GM19351 (cell line): ENCODE results near the gene SCNN1B.

Experiments used
- ATAC-seq: cut with Tn5 transposase; IDR thresholded peaks from one replicate; pipeline ENCODE4 v1.9.1; 2021; ENCODE audit warnings: mild to moderate bottlenecking, moderate library complexity; ENCODE audit not compliant: unreplicated experiment

Gene SCNN1B

DNA sequence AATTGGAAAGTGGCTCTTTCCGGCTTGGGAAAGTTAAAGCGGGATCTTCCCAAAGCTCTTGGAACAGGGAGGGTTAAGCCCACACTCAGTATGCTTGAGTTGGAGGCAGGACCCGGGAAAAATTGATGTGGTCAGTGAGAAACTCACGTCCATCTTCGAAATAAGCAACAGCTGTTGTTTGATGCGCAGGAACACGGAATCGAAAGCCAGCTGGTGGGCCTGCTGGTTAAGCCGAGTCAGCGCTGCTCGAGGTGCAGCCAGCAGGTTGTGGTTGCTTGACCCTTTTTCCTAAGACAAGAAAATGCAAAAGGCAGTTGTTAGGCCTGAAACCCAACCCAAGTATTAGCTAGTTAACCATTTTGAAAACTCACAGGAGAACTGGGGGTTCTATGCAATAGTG lies 101.4 kb downstream of the SCNN1B start:
- no peak for ATAC-seq

DNA sequence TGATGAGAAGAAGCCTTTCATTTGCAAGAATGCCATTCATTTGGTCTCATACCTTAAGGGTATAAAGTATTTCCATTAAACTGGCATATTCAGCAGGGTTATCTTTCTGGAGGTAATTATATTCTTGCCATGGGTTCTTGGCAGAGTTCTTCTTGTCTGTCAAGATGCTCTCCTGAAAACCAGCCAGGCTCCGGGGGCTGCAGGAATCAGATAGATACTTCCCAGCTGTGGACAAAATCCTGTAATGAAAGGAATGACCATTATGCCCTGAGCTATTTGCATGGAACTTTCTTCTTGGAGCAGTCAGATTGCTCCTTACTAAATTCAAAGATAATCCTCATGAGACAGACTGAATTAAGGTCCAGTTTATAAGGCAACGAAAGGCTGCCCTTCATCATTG lies 103.9 kb downstream of the SCNN1B start:
- no peak for ATAC-seq

DNA sequence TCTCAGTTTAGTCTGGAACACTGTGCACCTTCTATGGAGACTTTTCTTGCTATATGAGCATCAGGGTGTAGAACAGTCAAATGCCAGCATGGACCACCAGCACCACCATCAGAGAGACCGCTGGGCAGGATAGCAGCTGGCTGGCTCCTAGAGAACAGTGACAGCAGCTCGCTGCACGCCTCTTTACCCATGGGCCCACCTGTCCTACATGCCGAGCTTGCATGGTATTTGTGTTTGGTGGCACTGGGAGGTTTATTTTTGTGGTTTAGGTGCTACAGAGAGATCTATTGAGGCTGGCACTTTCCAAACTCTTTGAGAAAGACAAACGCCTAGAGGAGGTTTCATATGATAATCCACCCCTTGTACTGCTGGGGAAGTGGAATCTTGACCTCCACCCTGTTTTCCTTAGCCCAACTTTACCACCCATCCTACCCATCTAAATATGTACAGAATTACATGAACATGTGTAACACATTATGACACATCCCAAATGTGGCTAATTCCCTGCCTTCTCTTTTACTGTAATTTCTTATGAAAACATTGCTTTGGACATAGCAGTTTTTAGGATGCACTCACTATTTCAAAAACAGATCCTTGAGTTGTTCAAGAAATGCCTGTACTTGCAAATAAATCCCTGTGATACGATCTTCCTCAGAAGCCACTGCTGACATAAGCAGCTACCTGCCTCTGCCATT lies 104.6 kb downstream of the SCNN1B start:
- no peak for ATAC-seq

DNA sequence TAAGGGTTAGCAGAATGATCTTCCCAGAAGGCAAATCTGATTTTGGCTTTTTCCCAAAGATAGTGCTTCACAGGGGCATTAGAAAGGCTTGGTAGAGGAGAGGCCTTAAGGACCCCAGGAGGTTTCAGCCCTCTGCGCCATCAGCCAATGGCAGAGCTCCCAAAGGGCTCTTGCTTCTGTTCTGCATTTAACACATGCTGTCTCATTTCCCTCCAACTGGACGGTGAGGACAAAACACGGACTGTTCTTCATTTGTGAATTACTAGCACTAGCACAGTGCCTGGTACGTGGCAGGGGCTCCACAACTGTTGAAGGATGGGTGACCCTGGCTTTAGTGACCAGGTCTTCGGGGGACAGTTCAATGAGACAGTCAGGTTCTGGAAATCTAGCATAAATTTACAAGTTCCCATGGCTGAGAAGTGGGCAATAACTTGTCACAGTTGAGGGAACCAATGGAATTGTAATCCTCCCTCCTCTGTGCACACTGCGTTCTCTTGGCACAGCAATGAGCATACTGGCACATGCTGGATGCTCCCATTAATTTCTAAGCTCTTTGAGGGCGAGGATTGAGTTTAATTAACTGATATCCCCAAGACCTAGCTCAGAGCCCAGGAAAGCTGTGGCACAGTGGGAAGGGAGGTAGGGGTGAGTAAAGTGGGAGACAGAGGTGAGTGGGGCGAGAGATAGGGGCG lies 105.5 kb downstream of the SCNN1B start:
- ATAC-seq, result no peak

DNA sequence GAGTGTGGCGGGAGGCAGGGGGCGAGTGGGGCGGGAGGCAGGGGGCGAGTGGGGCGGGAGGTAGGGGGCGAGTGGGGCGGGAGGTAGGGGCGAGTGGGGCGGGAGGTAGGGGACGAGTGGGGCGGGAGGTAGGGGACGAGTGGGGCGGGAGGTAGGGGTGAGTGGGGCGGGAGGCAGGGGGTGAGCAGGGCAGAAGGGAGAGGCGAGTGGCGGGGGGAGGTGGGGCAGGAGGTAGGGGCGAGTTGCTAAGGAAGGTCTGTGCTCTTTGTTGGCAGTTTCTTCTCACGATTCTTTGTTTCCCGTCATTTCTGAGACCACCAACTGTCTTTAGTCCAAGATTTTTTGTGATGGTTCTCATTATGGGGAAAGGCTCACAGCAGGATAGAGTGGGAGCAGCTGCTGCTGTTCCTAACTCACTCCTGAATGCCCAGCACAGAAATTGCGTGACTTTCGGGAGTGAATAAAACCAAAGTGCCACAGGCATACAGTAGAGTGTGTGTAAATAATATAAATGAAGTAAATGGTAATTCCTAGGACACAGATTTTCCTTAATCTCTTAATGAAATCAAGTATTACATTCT lies 106.2 kb downstream of the SCNN1B start:
- ATAC-seq, result no peak

DNA sequence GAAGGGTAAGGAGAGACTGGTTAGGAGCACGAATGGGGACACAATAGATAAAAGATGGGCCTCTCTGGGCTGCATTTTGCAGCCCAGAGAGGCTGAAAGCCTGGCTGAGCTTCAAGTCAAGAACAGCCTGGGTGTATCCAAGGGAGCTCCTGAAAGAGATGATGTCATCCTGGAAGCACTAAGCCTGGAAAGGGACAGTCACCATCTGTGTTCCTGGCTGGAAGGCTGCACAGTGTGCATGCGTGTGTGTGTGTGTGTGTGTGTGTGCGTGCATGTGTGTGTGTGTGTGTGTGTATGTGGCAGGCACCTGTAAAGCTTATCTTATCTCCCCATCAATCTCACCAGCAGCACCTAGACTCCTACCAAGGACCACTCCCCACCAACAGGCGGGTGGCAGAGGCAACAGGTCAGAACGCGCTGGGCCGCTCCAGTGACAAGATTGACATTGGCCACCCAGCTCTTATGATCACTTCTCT lies 106.8 kb downstream of the SCNN1B start:
- no peak for ATAC-seq

DNA sequence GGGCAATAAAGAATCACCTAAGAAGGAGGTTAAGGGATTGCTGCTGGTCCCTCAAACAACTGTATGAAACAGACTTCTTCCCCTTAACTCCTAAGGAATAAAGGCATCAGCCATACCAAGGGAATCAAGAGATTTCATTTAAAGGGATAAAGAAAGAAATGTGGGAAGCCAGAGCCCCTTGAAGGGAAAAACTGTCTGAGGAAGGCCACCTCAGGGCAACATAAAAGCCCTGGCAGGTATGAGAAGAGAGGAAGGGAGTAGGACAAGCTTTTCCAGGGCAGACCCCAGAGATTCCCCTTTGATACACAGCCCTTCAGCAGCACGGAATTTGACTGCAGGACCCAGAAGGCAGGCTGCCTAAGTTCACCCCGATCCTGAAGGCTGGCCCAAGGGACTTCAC lies 107.4 kb downstream of the SCNN1B start:
- no peak for ATAC-seq

DNA sequence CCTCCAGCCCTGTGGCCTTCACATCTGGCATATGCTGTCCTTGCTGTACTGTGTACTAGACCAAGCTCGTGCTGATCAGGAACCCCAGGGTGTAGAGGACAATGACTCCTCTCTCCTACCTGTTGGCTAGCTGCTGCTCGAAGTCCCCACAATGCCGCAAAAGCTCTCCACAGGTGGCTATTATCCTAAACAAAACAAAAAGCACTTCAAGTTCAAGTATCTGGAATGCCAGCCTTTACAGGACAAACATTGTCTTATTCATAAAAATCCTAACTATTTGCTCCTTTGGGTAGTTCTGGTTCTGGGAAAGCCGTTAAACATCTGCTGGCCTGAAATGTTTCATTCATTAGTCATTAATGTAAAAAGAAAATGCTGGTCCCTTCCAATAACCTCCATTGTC lies 108.1 kb downstream of the SCNN1B start:
- ATAC-seq, result no peak

DNA sequence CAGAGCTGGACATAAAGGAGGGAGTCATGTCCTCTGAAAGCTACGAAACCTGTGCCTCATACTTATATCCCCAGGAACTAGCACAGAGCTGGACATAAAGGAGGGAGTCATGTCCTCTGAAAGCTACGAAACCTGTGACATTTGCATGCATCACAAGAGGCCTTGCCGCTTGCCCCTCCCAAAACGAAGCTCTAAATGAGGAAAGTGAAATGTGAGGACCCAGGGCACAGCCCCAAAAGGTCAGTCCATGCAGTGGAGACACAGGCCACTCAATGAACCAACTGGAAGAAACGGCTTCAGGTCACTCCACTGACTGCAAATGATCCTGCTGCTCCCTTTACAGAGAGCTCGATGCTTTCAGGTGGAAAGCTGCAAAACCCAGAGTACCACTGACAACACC lies 112.6 kb downstream of the SCNN1B start:
- no peak for ATAC-seq

DNA sequence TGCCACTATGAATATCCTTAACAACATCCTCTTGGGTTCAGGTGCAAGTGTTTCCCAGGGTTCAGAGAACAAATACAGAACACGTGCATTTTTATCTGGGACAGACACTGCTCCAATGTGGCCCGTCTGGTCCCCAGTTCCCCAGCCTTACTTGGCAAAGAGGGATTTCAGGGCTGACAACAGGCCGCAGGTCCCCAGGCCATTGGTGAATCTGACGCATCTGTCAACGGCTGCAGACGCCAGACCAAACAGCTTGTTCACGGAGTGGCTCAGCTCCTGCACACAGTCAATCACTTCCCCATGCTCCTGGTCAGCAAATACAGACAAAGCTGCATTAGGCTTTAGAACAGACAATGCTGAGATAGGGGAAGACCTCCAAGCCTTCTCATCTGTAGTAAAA lies 114.7 kb downstream of the SCNN1B start:
- ATAC-seq, result no peak

DNA sequence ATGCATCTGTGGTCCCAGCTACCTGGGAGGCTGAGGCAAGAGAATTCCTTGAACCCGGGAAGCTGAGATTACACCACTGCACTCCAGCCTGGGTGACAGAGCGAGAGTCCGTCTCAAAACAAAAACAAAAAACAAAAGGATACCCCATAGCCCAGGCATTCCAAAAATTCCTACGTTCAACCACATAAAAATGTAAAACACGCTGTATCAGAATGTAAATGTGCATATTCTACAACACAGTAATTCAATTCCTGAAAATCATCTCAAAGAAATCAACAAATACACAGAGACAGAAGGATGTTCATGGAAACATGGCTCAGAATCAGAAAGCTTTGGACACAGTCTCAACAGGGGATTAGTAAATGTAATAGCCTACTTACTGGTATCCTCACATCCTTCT lies 117.9 kb downstream of the SCNN1B start:
- no peak for ATAC-seq

DNA sequence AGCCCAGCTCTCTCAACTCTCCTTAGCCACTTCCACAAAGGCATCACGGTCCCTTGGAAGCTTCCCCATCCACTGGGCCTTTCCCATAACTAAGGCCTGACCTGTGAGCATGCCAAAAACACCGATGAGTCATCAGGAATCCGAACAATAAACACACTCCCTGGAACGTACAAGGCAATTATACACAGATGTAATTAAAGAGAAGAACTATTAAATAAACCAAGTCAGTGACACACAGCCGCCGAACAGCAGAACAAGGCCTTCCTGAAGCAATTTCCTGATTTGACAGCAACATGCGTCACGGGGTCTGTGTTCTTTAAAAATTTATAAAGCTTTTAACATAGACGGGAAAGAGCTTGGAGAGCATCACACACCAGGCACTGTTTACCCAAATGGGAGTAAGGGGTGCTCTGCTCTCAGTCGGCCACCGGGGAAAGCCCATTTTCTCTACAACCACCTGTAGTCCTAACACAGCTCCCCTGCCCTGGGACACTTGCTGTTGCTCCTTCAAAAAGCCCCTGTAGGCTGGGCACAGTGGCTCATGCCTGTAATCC lies 121.5 kb downstream of the SCNN1B start:
- no peak for ATAC-seq

DNA sequence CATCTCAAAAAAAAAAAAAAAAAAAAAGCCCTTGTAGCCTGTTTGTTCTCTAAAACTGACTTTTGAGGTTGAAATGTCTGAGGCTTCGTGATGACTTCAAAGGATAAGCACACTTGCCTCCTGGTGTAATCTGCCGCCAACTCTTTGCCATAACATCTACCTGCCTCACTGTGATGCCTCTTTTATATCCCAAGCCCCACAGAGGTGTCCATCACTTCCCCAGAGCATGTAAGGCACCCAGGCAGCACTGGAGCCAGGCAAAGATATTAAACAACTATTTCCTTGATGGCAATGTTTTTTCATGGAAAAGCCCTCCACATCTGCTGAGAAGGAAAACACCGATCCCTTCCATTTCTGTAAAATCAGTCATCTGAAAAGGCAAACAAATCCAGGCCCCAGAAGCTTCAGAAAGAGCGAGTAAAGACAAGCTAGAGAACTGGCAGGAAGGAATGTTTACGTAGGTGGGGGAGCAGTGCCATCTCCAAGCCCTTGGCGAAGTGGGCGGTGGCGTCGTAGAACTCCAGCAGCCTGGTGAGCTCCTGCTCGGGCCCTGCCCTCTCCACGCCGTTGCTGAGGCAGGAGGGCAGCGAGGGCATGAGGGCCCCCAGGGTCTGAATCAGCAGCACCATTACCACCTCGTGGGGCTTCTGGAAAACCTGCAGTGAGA lies 122.3 kb downstream of the SCNN1B start:
- no peak for ATAC-seq

DNA sequence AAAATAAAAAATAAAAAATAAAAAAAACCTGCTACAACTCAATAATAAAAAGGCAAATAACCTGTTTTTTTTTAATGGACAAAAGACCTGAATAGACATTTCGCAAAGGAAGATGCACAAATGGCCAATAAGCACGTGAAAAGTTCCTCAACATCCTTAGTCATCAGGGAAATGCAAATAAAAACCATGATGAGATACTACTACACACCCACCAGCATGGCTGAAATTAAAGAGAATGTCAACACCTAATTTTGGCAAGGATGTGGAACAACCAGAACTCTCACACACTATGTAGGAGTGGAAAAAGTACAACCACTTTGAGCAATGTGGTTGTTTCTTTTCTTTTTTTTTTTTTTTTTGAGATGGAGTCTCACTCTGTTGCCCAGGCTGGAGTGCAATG lies 126.2 kb downstream of the SCNN1B start:
- no peak for ATAC-seq
